HPDE6-E6E7 (cell line): ENCODE data around the gene RILPL2.
"Not testable (repeated sequence)": the region's sequence is repeated elsewhere in the genome, so short reads cannot be mapped to it uniquely, and the experiment has no call there.

Source experiments
- DNase-seq: peaks from one replicate; pipeline ENCODE4 v3.0.0; 2011; ENCODE audit warnings: missing footprints; ENCODE audit errors: extremely low spot score

Gene RILPL2

DNA sequence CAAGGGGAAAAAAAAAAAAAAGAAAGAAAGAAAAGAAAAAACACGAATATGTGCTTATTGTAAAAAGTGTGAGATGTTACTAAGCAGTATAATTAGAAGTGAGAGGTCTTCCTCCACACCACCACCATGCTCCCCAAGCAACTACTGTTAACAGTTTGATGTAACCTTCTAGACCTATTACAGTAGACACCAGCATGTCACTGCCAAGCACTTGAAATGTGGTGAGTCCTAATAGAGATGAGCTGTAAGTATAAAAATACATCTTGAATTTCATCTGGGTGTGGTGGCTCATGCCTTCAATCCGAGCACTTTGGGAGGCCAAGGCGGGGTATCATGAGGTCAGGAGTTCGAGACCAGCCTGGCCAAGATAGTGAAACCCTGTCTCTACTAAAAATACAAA, 13.4 kb upstream of the RILPL2 start:
- DNase-seq: no peak

- DNase-seq: no peak
Measured at GRCh38 chr12:123449249-123449733, 12.8 kb upstream of the RILPL2 start.

DNA sequence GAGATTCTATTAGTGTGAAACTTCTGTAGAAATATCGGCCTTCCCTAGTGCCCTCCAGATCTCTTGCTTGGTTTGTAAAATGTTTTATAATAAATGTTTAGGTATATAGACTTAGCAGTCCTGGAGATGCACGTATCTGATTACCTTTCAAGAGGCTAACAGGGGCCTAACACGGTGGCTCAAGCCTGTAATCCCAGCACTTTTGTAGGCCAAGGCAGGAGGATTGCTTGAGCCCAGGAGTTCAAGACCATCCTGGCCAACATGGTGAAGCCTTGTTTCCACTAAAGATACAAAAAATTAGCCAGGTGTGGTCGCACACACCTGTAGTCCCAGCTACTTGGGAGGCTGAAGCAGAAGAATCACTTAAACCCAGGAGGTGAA, 9.8 kb upstream of the RILPL2 start:
- DNase-seq: no peak

GRCh38 chr12:123445388-123446332, 9.2 kb upstream of the RILPL2 start:
- DNase-seq: no peak

- DNase-seq: no peak
Measured at GRCh38 chr12:123444092-123445026, 7.9 kb upstream of the RILPL2 start.

- no peak for DNase-seq
Measured at GRCh38 chr12:123442774-123443173, 6.3 kb upstream of the RILPL2 start.

DNA sequence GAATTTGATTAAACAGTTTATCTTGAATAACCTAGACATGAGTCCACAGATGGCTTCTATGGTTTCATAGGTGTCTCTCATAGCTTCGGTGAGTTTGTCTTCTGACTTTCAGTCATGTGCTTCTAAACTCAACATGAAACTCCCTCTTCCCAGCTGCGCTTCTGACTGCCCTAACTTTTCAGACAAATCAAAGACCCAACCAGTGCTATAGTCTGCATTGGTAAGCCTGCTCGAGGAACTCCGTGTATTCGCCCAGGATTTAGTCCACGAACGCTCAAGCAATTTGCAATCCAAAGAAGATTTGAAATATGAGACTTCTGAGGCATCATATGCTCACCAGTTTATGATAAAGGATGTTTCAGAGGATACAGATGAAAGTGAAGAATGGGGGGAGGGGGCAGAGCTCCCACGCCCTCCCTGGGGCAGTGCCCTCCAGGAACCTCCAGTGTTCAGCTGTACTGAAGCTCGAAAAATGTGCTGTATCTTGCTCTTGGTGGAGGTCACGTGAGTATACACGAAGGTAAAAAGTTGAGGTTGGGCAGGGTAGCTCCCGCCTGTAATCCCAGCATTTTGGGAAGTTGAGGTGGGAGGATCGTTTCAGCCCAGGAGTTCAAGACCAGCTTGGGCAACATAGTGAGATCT, 5.2 kb upstream of the RILPL2 start:
- DNase-seq: no peak

- no peak for DNase-seq
Measured at GRCh38 chr12:123435636-123436016, 858 bp downstream of the RILPL2 start.

GRCh38 chr12:123433615-123434014, 2.9 kb downstream of the RILPL2 start:
- no peak for DNase-seq

- DNase-seq: not testable (repeated sequence)
Measured at GRCh38 chr12:123431951-123432817, 4.3 kb downstream of the RILPL2 start.

GRCh38 chr12:123429101-123429500, 7.4 kb downstream of the RILPL2 start:
- DNase-seq: not testable (repeated sequence)

GRCh38 chr12:123428591-123428990, 7.9 kb downstream of the RILPL2 start:
- no peak for DNase-seq

DNA sequence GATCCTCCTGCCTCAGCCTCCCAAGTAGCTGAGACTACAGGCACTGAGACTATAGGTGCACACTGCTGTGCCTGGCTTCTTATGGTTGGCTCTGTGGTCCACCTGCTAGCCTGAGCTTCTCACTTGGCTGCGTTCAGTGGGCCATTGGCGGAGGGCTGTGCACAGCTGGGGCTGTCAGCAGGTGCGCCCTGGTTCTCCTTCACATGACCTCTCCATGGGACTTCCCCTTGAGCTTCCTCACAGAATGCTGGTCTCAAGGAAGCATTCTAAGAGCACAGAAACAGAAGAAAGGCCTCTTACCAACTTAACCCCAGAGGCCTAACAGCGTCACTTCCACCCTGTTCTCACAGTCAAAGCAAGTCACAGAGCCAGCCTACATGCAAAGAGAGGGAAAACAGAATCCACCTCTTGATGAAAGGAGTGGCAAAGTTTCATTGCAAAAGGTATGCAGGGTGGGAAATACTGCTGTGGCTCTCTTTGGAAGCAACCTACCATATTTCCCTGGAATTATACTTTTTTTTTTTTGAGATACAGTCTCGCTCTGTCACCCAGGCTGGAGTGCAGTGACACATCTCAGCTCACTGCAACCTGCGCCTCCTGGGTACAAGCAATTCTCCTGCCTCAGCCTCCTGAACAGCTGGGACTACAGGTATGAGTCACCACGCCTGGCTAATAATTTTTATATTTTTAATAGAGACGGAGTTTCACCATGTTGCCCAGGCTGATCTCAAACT, 9.3 kb downstream of the RILPL2 start:
- DNase-seq: no peak

GRCh38 chr12:123421314-123421713, 15.2 kb downstream of the RILPL2 start:
- no peak for DNase-seq

DNA sequence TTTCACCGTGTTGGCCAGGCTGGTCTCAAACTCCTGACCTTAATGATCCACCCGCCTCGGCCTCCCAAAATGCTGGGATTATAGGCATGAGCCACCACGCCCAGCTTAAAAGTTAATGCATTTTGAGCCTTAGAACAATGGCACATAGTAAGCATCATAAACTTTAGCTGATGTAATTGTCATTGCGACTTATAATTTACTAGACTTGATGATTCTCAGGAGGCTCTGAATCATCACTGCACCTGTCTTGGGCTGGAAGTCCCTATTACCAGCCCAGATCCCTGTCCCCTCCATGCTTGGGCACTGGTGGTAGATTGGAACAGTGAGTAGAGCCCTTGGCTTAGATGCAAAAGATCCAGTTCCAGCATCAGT, 26.5 kb downstream of the RILPL2 start:
- no peak for DNase-seq

DNA sequence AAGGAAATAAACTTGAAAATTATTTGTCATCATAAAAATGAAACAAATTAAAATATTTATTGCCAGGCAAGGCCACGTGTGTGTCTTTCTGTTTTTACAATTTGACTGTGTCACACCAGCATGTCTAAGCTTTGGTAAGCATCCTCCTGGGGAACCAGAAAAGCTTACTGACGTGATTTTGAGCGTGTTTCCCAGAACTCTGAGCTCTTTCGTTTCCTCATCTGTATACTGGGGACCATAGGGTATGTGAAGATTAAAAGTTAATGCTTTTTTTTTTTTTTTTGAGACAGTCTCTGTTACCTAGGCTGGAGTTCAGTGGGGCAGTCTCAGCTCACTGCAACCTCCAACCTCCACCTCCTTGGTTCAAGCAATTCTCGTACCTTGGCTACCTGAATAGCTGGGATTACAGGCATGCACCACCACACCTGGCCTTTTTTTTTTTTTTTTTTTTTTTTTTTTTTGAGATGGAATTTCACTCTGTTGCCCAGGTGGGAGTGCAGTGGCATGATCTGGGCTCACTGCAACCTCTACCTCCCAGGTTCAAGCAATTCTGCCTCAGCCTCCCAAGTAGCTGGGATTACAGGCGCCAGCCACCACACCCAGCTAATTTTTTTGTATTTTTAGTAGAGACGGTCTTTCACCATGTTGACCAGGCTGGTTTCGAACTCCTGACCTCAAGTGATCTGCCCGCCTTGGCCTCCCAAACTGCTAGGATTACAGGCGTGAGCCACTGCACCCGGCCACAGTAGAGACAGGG, 27.0 kb downstream of the RILPL2 start:
- not testable (repeated sequence) for DNase-seq

GRCh38 chr12:123408619-123409018, 27.9 kb downstream of the RILPL2 start:
- not testable (repeated sequence) for DNase-seq

DNA sequence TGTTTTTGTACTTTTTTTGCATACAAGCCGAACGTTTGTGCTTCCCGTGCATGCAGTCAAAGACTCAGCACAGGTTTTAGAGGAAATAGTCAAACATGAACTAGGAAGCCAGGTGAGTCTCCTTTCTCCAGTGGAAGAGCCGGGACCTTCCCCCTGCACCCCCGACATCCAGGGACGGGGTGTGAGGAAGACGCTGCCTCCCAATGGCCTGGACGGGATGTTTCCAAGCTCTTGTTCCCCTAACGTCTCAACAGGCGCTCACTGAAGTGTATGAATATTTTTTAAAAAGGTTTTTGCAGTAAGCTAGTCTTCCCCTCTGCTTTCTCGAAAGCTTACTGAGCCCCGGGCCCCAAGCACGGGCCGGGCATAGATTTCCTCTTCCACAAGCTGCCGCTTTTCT, 28.6 kb downstream of the RILPL2 start:
- not testable (repeated sequence) for DNase-seq

GRCh38 chr12:123407269-123407668, 29.2 kb downstream of the RILPL2 start:
- not testable (repeated sequence) for DNase-seq
